ENCODE results near the gene KCTD19.

The KCTD19 gene

GRCh38 chr16:67252609-67253497 is 73.7 kb downstream of the KCTD19 start:
- no peak overlapping the region for H3K9ac ChIP-seq (ENCODE audit: low read length)
- no peak overlapping the region for H3K27ac ChIP-seq (ENCODE audit: low read length)
- H3K4me2 ChIP-seq (ENCODE audit: low read length): no peak overlapping the region
- no peak overlapping the region for H3K4me3 ChIP-seq (ENCODE audit: low read length)
- H3K4me1 ChIP-seq (ENCODE audit: low read length): peaks cover 11% of the 10 kb centered on the region
- no peaks in the 10 kb centered on the region for H3K27me3 ChIP-seq (ENCODE audit: low read depth, low read length)
- H3K36me3 ChIP-seq (replicated peaks; ENCODE audit: low read depth, low read length): peaks cover 9% of the 10 kb centered on the region
- no peaks in the 10 kb centered on the region for H3K9me3 ChIP-seq (ENCODE audit: insufficient read depth, low read length)
- no peak for TF ChIP-seq EZH2phosphoT487 (IDR thresholded peaks at IDR 0.05; ENCODE audit: low read depth)
- H4K20me1 ChIP-seq (ENCODE audit: insufficient read depth, low read length): no peaks in the 10 kb centered on the region
- no peaks in the 10 kb centered on the region; the same call in none of the 2 replicates for H3K79me2 ChIP-seq (ENCODE audit: low read length)
- no peak overlapping the region for H2AFZ ChIP-seq (ENCODE audit: low read depth, low read length)

DNA sequence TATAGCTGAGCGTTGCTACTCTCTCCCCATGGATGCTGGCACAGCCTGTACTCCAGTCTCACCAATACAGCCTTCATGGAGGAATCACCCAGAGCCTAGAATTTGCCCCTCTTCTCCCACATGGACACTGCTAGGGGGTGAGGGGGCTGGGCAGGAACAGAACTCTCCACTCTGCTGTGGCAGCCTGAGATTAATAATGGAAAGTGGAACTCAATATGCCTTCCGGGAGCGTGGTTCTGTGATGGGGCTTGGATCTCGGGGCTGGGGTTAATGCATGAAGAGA is 76.6 kb downstream of the KCTD19 start:
- no peak for TF ChIP-seq EZH2phosphoT487 (IDR thresholded peaks at IDR 0.05; ENCODE audit: low read depth)
- TF ChIP-seq, protein P1, sequence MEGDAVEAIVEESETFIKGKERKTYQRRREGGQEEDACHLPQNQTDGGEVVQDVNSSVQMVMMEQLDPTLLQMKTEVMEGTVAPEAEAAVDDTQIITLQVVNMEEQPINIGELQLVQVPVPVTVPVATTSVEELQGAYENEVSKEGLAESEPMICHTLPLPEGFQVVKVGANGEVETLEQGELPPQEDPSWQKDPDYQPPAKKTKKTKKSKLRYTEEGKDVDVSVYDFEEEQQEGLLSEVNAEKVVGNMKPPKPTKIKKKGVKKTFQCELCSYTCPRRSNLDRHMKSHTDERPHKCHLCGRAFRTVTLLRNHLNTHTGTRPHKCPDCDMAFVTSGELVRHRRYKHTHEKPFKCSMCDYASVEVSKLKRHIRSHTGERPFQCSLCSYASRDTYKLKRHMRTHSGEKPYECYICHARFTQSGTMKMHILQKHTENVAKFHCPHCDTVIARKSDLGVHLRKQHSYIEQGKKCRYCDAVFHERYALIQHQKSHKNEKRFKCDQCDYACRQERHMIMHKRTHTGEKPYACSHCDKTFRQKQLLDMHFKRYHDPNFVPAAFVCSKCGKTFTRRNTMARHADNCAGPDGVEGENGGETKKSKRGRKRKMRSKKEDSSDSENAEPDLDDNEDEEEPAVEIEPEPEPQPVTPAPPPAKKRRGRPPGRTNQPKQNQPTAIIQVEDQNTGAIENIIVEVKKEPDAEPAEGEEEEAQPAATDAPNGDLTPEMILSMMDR (IDR thresholded peaks at IDR 0.05; ENCODE audit: low read depth, low read length): no peak
- H3K4me3 ChIP-seq (ENCODE audit: low read length): peak overlapping the region; percentile 95
- peaks cover 7% of the 10 kb centered on the region for H3K79me2 ChIP-seq (ENCODE audit: low read length)
- peaks cover 25% of the 10 kb centered on the region for H3K4me1 ChIP-seq (ENCODE audit: low read length)
- peak overlapping the region; percentile 56; the same call in 1 of the 2 replicates for H2AFZ ChIP-seq (ENCODE audit: low read depth, low read length)
- H3K4me2 ChIP-seq (ENCODE audit: low read length): peak overlapping the region; percentile 97
- H3K9ac ChIP-seq (ENCODE audit: low read length): peak overlapping the region; percentile 90
- no peak overlapping the region for H3K27ac ChIP-seq (ENCODE audit: low read length)
- no peaks in the 10 kb centered on the region for H3K9me3 ChIP-seq (ENCODE audit: insufficient read depth, low read length)
- H4K20me1 ChIP-seq (ENCODE audit: insufficient read depth, low read length): no peaks in the 10 kb centered on the region
- no peaks in the 10 kb centered on the region for H3K36me3 ChIP-seq (replicated peaks; ENCODE audit: low read depth, low read length)
- H3K27me3 ChIP-seq (ENCODE audit: low read depth, low read length): no peaks in the 10 kb centered on the region

- H3K4me3 ChIP-seq (ENCODE audit: low read length): peak overlapping the region; percentile 95
- H2AFZ ChIP-seq (ENCODE audit: low read depth, low read length): peak overlapping the region; percentile 56
- no peak for TF ChIP-seq EZH2phosphoT487 (IDR thresholded peaks at IDR 0.05; ENCODE audit: low read depth)
- TF ChIP-seq, protein P1 (IDR thresholded peaks at IDR 0.05; ENCODE audit: low read depth, low read length): no peak
Observed at GRCh38 chr16:67249178-67250044, 77.1 kb downstream of the KCTD19 start.

DNA sequence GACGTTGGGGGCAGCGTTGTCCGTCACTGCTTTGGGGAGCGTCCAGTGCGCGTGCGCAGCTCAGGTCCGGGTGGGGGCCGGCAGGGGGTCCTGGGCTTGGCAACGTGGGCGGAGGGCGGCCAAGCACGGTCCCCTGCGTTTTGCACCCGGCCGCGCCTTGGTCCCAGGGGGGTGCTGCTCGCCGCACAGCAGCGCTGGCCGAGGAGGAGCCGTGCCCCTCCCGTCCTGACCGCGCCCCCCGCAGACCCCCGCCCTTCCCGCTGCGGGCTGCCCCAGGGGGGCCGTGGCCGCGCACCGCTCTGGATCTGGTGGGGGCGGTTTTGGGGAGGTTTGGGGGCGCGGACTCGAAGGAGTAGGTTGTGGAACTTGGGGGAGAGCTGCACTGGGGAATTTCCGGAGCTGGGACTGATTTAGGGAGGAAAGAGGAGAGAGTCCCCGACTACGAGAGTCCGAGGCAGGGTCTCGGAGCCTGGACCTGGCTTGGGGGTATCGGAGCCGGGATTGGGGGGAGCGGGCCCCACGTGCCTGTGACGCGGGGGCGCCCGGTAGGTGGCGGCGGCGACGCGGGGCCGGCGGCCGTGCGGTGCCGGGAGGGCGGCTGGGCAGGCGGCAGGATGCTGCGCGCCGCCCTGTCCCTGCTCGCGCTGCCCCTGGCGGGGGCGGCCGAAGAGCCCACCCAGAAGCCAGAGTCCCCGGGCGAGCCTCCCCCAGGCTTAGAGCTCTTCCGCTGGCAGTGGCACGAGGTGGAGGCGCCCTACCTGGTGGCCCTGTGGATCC is 78.0 kb downstream of the KCTD19 start, which contains the start of gene SLC9A5:
Gene SLC9A5 (plus strand): TSS at position 579 of the 777 bp plus-strand sequence. CDS start 36 bp downstream, at position 615.
- H3K79me2 ChIP-seq (ENCODE audit: low read length): peaks cover 13% of the 10 kb centered on the region
- no peaks in the 10 kb centered on the region for H3K27me3 ChIP-seq (ENCODE audit: low read depth, low read length)
- H2AFZ ChIP-seq (ENCODE audit: low read depth, low read length): peak within 1 kb of the TSS; percentile 71
- H3K4me3 ChIP-seq (ENCODE audit: low read length): peak within 1 kb of the TSS; percentile 95
- H3K36me3 ChIP-seq (replicated peaks; ENCODE audit: low read depth, low read length): no peaks in the 10 kb centered on the region
- peaks cover 38% of the 10 kb centered on the region for H3K4me1 ChIP-seq (ENCODE audit: low read length)
- H4K20me1 ChIP-seq (ENCODE audit: insufficient read depth, low read length): no peaks in the 10 kb centered on the region
- TF ChIP-seq EZH2phosphoT487 (IDR thresholded peaks at IDR 0.05; ENCODE audit: low read depth): no peak
- TF ChIP-seq, protein P1 (IDR thresholded peaks at IDR 0.05; ENCODE audit: low read depth, low read length): peak; percentile 25; the same call in 1 of the 2 replicates
- H3K9me3 ChIP-seq (ENCODE audit: insufficient read depth, low read length): no peaks in the 10 kb centered on the region
- H3K4me2 ChIP-seq (ENCODE audit: low read length): peak within 1 kb of the TSS; percentile 97
- H3K27ac ChIP-seq (ENCODE audit: low read length): peak within 1 kb of the TSS; percentile 19
- peak within 1 kb of the TSS; percentile 90 for H3K9ac ChIP-seq (ENCODE audit: low read length)

More at GRCh38 chr16:67249178-67250044, 77.1 kb downstream of the KCTD19 start:
- H3K27me3 ChIP-seq (ENCODE audit: low read depth, low read length): no peaks in the 10 kb centered on the region
- peak overlapping the region; percentile 90 for H3K9ac ChIP-seq (ENCODE audit: low read length)
- no peaks in the 10 kb centered on the region for H4K20me1 ChIP-seq (ENCODE audit: insufficient read depth, low read length)
- no peaks in the 10 kb centered on the region for H3K36me3 ChIP-seq (replicated peaks; ENCODE audit: low read depth, low read length)
- H3K79me2 ChIP-seq (ENCODE audit: low read length): peaks cover 7% of the 10 kb centered on the region
- H3K4me1 ChIP-seq (ENCODE audit: low read length): peaks cover 30% of the 10 kb centered on the region
- H3K27ac ChIP-seq (ENCODE audit: low read length): no peak overlapping the region
- no peaks in the 10 kb centered on the region for H3K9me3 ChIP-seq (ENCODE audit: insufficient read depth, low read length)
- H3K4me2 ChIP-seq (ENCODE audit: low read length): peak overlapping the region; percentile 97
